Liver (tissue), 3 donors: Measurements from ENCODE around the gene LIMD2.

ENCODE experiments used
- FOXA2 ChIP-seq: IDR thresholded peaks from 2 replicates; pipeline ENCODE4 v1.6.1; 2016; ENCODE audit warnings: antibody characterized with exemption
- GABPA ChIP-seq, 2 donors: IDR thresholded peaks in 1 of 2; conservative IDR thresholded peaks in 1 of 2; 2 replicates each; pipeline ENCODE4 v1.6.1; 2016; ENCODE audit warnings: antibody characterized with exemption in 2 of 2, mild to moderate bottlenecking in 1 of 2, moderate library complexity in 1 of 2
- JUND ChIP-seq, 2 donors: IDR thresholded peaks; 2 replicates each; pipeline ENCODE4 v1.6.1; 2016; ENCODE audit warnings: antibody characterized with exemption in 2 of 2
- RAD21 ChIP-seq, 2 donors: IDR thresholded peaks; 2 replicates each; pipeline ENCODE4 v1.6.1; 2016; ENCODE audit warnings: antibody characterized with exemption in 2 of 2, mild to moderate bottlenecking in 2 of 2
- SP1 ChIP-seq: IDR thresholded peaks from 2 replicates; pipeline ENCODE4 v1.6.1; 2018; ENCODE audit warnings: antibody characterized with exemption, mild to moderate bottlenecking
- TAF1 ChIP-seq: conservative IDR thresholded peaks from 2 replicates; pipeline ENCODE4 v1.6.1; 2016; ENCODE audit warnings: antibody characterized with exemption, mild to moderate bottlenecking
- YY1 ChIP-seq: IDR thresholded peaks from 2 replicates; pipeline ENCODE4 v1.6.1; 2016; ENCODE audit warnings: antibody characterized with exemption, mild to moderate bottlenecking
- TF ChIP-seq, protein P1 (sequence below): fragments of 150-350 bp; IDR thresholded peaks from 2 replicates; pipeline ENCODE4 v1.5.1; 2017; ENCODE audit warnings: improper control_type of control experiment, low read depth, low read length; ENCODE audit not compliant: missing input control
- TF ChIP-seq, protein P2 (sequence below): IDR thresholded peaks from 2 replicates; pipeline ENCODE4 v1.6.1; 2016; ENCODE audit warnings: antibody characterized with exemption
- TF ChIP-seq, protein P3 (sequence below): IDR thresholded peaks from 2 replicates; pipeline ENCODE4 v1.6.1; 2016; ENCODE audit warnings: antibody characterized with exemption
- TF ChIP-seq, protein P4 (sequence below): IDR thresholded peaks from 2 replicates; pipeline ENCODE4 v1.6.1; 2016; ENCODE audit warnings: antibody characterized with exemption
- TF ChIP-seq, protein P5 (sequence below): IDR thresholded peaks from 2 replicates; pipeline ENCODE4 v1.6.1; 2016; ENCODE audit warnings: antibody characterized with exemption, mild to moderate bottlenecking
- donor health status: healthy.
- donor health status: healthy.

DNA sequence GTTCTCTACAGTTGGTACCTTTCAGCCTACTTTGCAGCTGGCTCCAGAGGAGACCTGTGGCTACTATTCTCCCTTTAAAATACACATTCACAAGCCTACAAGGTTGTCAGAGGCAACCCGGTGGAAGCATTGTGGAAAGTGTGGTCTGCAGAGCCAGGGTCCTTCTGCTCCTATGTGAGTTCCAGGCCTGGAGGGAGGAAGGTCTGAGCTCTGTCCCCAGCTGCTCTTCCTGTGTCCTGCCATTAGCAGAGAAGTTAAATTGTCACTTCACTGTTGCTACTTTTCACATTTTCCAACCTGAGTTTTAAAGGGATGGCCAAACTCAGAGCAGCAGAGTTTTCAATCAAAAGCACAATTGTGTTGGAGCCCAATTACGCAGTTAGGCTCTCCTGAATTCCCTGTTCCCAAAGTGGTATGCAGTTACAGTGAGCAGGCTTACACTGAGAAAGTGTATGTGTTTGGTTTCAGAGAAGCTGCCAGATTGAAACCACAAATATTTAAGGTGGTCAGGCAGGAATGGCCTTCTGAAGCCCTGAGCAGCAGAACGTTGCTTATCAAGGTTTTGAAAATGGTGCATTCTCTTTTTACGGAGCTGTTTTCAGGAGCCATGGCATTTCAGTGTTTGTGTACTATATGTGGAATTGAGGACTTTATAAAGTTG lies 52.7 kb downstream of the LIMD2 start:
- TF ChIP-seq RAD21 (IDR thresholded peaks at IDR 0.05): no peak
- TF ChIP-seq, protein P1, sequence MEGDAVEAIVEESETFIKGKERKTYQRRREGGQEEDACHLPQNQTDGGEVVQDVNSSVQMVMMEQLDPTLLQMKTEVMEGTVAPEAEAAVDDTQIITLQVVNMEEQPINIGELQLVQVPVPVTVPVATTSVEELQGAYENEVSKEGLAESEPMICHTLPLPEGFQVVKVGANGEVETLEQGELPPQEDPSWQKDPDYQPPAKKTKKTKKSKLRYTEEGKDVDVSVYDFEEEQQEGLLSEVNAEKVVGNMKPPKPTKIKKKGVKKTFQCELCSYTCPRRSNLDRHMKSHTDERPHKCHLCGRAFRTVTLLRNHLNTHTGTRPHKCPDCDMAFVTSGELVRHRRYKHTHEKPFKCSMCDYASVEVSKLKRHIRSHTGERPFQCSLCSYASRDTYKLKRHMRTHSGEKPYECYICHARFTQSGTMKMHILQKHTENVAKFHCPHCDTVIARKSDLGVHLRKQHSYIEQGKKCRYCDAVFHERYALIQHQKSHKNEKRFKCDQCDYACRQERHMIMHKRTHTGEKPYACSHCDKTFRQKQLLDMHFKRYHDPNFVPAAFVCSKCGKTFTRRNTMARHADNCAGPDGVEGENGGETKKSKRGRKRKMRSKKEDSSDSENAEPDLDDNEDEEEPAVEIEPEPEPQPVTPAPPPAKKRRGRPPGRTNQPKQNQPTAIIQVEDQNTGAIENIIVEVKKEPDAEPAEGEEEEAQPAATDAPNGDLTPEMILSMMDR: no peak
- TF ChIP-seq YY1: no peak
- TF ChIP-seq, protein P2, sequence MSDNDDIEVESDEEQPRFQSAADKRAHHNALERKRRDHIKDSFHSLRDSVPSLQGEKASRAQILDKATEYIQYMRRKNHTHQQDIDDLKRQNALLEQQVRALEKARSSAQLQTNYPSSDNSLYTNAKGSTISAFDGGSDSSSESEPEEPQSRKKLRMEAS: no peak
- TF ChIP-seq, protein P3, sequence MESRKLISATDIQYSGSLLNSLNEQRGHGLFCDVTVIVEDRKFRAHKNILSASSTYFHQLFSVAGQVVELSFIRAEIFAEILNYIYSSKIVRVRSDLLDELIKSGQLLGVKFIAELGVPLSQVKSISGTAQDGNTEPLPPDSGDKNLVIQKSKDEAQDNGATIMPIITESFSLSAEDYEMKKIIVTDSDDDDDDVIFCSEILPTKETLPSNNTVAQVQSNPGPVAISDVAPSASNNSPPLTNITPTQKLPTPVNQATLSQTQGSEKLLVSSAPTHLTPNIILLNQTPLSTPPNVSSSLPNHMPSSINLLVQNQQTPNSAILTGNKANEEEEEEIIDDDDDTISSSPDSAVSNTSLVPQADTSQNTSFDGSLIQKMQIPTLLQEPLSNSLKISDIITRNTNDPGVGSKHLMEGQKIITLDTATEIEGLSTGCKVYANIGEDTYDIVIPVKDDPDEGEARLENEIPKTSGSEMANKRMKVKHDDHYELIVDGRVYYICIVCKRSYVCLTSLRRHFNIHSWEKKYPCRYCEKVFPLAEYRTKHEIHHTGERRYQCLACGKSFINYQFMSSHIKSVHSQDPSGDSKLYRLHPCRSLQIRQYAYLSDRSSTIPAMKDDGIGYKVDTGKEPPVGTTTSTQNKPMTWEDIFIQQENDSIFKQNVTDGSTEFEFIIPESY: no peak
- no peak for TF ChIP-seq TAF1
- no peak for TF ChIP-seq SP1
- TF ChIP-seq JUND (IDR thresholded peaks at IDR 0.05): no peak
- TF ChIP-seq, protein P4, sequence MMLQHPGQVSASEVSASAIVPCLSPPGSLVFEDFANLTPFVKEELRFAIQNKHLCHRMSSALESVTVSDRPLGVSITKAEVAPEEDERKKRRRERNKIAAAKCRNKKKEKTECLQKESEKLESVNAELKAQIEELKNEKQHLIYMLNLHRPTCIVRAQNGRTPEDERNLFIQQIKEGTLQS: no peak
- no peak for TF ChIP-seq FOXA2
- no peak for TF ChIP-seq GABPA (IDR thresholded peaks at IDR 0.05 in 1 of 2, conservative IDR thresholded peaks at IDR 0.05 in 1 of 2)
- TF ChIP-seq, protein P5, sequence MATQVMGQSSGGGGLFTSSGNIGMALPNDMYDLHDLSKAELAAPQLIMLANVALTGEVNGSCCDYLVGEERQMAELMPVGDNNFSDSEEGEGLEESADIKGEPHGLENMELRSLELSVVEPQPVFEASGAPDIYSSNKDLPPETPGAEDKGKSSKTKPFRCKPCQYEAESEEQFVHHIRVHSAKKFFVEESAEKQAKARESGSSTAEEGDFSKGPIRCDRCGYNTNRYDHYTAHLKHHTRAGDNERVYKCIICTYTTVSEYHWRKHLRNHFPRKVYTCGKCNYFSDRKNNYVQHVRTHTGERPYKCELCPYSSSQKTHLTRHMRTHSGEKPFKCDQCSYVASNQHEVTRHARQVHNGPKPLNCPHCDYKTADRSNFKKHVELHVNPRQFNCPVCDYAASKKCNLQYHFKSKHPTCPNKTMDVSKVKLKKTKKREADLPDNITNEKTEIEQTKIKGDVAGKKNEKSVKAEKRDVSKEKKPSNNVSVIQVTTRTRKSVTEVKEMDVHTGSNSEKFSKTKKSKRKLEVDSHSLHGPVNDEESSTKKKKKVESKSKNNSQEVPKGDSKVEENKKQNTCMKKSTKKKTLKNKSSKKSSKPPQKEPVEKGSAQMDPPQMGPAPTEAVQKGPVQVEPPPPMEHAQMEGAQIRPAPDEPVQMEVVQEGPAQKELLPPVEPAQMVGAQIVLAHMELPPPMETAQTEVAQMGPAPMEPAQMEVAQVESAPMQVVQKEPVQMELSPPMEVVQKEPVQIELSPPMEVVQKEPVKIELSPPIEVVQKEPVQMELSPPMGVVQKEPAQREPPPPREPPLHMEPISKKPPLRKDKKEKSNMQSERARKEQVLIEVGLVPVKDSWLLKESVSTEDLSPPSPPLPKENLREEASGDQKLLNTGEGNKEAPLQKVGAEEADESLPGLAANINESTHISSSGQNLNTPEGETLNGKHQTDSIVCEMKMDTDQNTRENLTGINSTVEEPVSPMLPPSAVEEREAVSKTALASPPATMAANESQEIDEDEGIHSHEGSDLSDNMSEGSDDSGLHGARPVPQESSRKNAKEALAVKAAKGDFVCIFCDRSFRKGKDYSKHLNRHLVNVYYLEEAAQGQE: no peak
